GM21447 (cell line): ENCODE data around the gene GOLT1B.

Experiments
- ATAC-seq: cut with Tn5 transposase; IDR thresholded peaks from one replicate; pipeline ENCODE4 v1.9.1; 2021; ENCODE audit not compliant: unreplicated experiment

The GOLT1B gene

GRCh38 chr12:21561158-21561557, 59.6 kb downstream of the GOLT1B start:
- ATAC-seq = no peak

GRCh38 chr12:21562859-21563258, 61.3 kb downstream of the GOLT1B start:
- ATAC-seq = no peak

- ATAC-seq = no peak
These were observed 64.8 kb downstream of the GOLT1B start for GRCh38 chr12:21566223-21566906.

GRCh38 chr12:21566907-21567394, 65.4 kb downstream of the GOLT1B start:
- ATAC-seq = no peak
